ENCODE results near the gene RAD54L2.
"Not testable (repeated sequence)": the region's sequence is repeated elsewhere in the genome, so short reads cannot be mapped to it uniquely, and the experiment has no call there.

RAD54L2 gene

DNA sequence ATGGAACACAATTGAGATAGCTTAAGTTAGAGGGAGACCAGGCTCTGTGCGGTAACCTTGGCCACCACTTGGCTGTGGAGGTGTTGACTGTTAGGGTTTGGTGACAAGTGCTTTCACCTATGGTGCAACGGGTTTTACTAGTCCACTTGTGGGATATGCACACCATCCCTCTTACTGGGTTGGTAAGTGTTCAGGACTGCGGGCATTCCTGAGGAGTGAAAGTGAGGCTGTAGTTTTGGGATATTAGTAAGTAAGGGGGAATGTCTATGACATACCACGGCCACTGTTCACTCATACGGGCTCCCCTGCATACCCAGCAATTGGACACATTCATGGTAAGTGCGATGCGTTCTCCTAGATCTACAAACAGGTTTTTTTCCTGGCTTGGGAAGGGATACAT lies 8.0 kb upstream of the RAD54L2 start:
- no peak overlapping the region for H3K4me3 ChIP-seq (ENCODE audit: low read depth, low read length)
- DNase-seq (ENCODE audit: low read depth): no peak
- TF ChIP-seq, protein P1, sequence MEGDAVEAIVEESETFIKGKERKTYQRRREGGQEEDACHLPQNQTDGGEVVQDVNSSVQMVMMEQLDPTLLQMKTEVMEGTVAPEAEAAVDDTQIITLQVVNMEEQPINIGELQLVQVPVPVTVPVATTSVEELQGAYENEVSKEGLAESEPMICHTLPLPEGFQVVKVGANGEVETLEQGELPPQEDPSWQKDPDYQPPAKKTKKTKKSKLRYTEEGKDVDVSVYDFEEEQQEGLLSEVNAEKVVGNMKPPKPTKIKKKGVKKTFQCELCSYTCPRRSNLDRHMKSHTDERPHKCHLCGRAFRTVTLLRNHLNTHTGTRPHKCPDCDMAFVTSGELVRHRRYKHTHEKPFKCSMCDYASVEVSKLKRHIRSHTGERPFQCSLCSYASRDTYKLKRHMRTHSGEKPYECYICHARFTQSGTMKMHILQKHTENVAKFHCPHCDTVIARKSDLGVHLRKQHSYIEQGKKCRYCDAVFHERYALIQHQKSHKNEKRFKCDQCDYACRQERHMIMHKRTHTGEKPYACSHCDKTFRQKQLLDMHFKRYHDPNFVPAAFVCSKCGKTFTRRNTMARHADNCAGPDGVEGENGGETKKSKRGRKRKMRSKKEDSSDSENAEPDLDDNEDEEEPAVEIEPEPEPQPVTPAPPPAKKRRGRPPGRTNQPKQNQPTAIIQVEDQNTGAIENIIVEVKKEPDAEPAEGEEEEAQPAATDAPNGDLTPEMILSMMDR (IDR thresholded peaks at IDR 0.05; ENCODE audit: control insufficient read depth, extremely low read depth, insufficient read depth): no peak

DNA sequence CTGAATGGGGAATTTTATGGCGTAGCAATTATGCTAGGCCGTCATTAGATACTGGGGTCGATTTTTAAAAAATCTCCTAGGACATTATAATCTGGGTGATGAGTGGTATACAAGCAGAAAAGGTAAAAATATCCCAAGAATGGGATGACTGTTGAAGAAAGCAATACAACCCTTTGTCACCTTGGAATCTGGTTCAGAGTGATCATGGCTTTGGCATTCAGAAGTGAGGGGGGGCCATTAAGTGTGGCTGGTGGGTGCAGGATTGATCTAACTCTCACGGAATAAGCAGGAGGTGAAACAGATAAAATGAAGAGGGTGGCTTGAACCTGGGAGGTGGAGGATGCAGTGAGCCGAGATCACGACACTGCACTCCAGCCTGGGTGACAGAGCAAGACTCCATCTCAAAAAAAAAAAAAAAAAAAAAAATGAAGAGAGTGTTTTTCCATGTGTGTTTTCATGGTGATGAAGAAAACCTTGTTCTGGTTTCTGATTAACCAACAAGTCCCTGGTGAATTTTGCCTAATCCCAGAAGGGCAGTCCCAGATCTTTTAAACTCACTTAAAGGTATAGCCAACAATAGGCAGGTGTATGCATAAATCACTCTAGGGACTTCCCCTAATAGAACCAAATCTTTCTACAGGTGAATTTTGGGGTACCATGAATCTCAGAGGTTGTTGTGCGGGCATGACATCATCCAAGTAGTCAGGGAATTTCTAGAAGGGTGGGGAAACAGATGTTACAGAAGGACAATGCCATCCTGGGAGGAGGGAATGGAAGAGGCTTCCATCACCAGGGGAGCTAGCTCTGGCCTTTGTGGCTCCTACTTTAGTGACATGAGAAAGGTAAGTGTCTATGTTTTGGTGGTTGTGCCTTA lies 3.1 kb upstream of the RAD54L2 start:
- no peak for DNase-seq (ENCODE audit: low read depth)
- TF ChIP-seq, protein P1 (IDR thresholded peaks at IDR 0.05; ENCODE audit: control insufficient read depth, extremely low read depth, insufficient read depth): no peak
- H3K4me3 ChIP-seq (ENCODE audit: low read depth, low read length): no peak overlapping the region

DNA sequence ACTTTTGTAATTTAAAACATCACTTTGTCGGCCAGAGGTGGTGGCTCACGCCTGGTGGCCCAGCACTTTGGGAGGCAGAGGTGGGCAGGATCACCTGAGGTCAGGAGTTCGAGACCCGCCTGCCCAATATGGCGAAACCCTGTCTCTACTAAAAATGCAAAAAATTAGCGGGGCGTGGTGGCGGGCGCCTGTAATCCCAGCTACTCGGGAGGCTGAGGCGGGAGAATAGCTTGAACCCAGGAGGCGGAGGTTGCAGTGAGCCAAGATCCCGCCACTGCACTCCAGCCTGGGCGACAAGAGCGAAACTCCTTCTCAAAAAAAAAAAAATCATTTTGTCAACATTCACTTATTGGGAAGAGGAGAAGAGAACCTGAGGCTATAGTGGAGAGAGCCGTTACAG lies 888 bp upstream of the RAD54L2 start:
- peak overlapping the region; percentile 94 for H3K4me3 ChIP-seq (ENCODE audit: low read depth, low read length)
- DNase-seq (ENCODE audit: low read depth): not testable (repeated sequence)

DNA sequence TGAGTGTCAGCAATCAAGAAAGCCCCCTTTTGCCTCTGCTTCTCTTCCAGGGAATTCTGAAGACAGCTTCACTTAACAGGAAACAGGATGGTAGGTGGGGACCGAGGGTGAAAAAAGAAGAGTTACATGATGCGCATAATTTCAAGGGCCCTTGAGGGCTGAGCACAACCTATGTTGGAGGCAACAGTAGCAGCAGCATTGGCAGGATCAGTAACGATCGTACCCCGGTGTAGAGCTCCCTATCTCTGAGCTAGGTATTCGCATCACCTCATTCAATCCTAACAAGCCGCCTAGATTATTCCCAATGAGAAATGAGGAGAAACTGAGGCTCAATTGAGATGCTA lies 432 bp upstream of the RAD54L2 start:
- H3K4me3 ChIP-seq (ENCODE audit: low read depth, low read length): peak overlapping the region; percentile 94
- TF ChIP-seq, protein P1 (IDR thresholded peaks at IDR 0.05; ENCODE audit: control insufficient read depth, extremely low read depth, insufficient read depth): no peak
- DNase-seq (ENCODE audit: low read depth): no peak

DNA sequence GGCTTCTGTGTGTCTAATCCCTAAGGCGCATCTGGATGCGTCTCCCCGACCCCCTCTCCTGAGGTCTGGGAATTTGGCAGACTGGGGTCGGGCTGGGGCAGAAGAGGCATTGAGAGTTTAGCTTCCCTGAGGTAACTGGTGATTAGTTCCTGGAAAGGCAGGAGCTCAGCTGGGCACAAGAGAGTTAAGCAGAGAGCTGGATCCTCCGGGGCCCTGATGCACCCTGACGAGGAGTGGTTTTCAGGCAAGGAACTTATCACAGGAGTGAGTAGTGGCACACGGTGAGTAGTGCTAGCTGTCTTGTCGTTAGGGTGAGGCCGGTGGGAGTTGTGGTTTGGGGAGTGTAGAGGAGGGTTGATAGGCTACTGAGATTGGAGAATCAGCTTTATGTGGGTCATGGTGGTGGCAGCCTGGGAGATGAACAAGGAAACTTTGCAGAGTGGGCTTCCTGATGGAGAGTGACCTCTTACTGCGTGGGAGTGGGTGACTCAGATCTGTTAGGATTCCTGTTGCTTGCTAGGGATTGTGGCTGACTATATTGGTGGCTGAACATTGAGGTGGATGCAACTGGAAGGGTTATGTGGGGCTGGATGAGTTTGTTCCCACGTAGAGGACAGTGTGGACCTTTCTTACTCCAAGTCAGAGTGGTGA lies 897 bp downstream of the RAD54L2 start:
- H3K4me3 ChIP-seq (ENCODE audit: low read depth, low read length): peak overlapping the region; percentile 94
- DNase-seq (ENCODE audit: low read depth): no peak
- TF ChIP-seq, protein P1 (IDR thresholded peaks at IDR 0.05; ENCODE audit: control insufficient read depth, extremely low read depth, insufficient read depth): no peak

DNA sequence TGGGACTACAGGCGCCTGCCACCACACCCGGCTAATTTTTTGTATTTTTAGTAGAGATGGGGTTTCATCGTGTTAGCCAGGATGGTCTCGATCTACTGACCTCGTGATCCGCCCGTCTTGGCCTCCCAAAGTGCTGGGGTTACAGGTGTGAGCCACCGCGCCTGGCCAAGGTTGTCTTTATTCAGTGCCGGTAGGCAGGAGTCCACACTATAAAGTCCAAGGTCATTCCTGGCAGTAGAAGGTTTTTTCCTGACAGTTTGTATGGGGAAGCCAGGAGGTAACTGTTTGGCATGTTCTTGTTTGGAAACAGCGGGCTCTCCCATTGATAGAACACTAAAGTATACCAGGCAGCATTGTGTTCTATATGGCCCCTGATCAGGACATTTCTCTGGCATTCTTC lies 4.1 kb downstream of the RAD54L2 start:
- DNase-seq (ENCODE audit: low read depth); H3K4me3 ChIP-seq (ENCODE audit: low read depth, low read length): not testable (repeated sequence)

DNA sequence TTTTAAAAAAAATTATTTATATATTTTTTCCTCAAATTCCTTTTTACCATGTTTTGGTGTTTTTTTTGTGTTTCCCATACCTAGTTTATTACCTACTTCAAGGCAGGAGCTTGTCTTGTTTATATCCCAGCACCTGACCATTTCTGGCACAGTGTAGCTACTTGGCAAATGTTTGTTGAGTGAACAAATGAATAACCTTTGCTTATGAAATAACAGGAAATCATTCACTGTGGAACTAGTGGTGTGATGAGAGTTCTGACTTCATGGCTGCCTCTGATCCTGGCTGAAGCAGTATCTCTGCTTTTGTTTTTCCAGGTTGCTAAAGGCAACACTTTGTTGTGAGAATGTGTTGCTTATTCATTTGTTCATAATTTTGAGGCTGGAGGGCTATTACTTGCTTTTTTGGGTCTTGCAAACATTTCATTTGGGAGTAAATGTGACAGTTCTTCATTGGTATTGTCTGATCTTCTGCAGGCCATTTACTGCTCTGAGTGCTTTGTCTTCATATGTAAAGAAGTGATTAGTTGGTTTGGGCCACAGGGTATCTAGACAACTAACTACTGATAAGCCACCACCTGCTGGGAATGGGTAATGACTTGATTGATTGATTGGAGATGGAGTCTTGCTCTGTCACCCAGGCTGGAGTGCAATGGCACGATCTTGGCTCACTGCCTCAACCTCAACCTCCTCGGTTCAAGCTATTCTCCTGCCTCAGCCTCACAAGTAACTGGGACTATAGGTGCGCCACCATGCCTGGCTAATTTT lies 5.7 kb downstream of the RAD54L2 start:
- TF ChIP-seq, protein P1 (IDR thresholded peaks at IDR 0.05; ENCODE audit: control insufficient read depth, extremely low read depth, insufficient read depth): no peak
- H3K4me3 ChIP-seq (ENCODE audit: low read depth, low read length): no peak overlapping the region
- peak; percentile 64 for DNase-seq (ENCODE audit: low read depth)

Measured in LNCaP clone FGC (cell line).